Activated T-cell treated with anti-CD3 and anti-CD28 coated beads, Interleukin-2, amount 50 U/mL, for 48 hours (primary cell): ENCODE data around the gene HDAC4.

Experiments used
- DNase-seq, 2 experiments: peaks; one replicate each; pipeline ENCODE4 v3.0.0-alpha.2; 2020

Gene HDAC4

GRCh38 chr2:239291475-239292350, 109.1 kb downstream of the HDAC4 start:
- no peak for DNase-seq

- no peak for DNase-seq
These were observed 110.0 kb downstream of the HDAC4 start for GRCh38 chr2:239290618-239291474.

- DNase-seq = no peak
These were observed 111.3 kb downstream of the HDAC4 start for GRCh38 chr2:239289545-239289944.

- DNase-seq = peak; percentile 57 to 64
These were observed 111.8 kb downstream of the HDAC4 start for GRCh38 chr2:239288951-239289511.

GRCh38 chr2:239288237-239288636, 112.6 kb downstream of the HDAC4 start:
- DNase-seq = no peak

- DNase-seq = no peak
These were observed 113.4 kb downstream of the HDAC4 start for GRCh38 chr2:239287461-239287860.

- DNase-seq = no peak
These were observed 113.9 kb downstream of the HDAC4 start for GRCh38 chr2:239286901-239287300.

- DNase-seq = no peak
These were observed 114.9 kb downstream of the HDAC4 start for GRCh38 chr2:239285932-239286230.

GRCh38 chr2:239285071-239285931, 115.5 kb downstream of the HDAC4 start:
- peak; percentile 51 to 60 for DNase-seq

GRCh38 chr2:239283961-239284795, 116.6 kb downstream of the HDAC4 start:
- no peak for DNase-seq

GRCh38 chr2:239283288-239283945, 117.4 kb downstream of the HDAC4 start:
- DNase-seq = no peak

GRCh38 chr2:239282448-239283287, 118.2 kb downstream of the HDAC4 start:
- DNase-seq = no peak

- DNase-seq = peak; percentile 73 to 77
These were observed 120.4 kb downstream of the HDAC4 start for GRCh38 chr2:239280296-239281017.

- no peak for DNase-seq
These were observed 121.1 kb downstream of the HDAC4 start for GRCh38 chr2:239279508-239280295.

- no peak for DNase-seq
These were observed 121.9 kb downstream of the HDAC4 start for GRCh38 chr2:239278941-239279365.

GRCh38 chr2:239278361-239278760, 122.5 kb downstream of the HDAC4 start:
- no peak for DNase-seq

GRCh38 chr2:239277401-239278085, 123.3 kb downstream of the HDAC4 start:
- no peak for DNase-seq

- DNase-seq = no peak
These were observed 124.0 kb downstream of the HDAC4 start for GRCh38 chr2:239276851-239277250.
